ENCODE data around the gene ZER1.

- TF ChIP-seq CTCF (IDR thresholded peaks at IDR 0.05) (no peak), POLR2A (IDR thresholded peaks at IDR 0.05) (no peak)
Observed at GRCh38 chr9:128729766-128730517, 41.8 kb downstream of the ZER1 start.
